ENCODE results near the gene NHLRC1.

Gene NHLRC1

GRCh38 chr6:18088419-18089296 lies 33.8 kb downstream of the NHLRC1 start:
- DNase-seq (ENCODE audit: low read depth), result no peak
- TF ChIP-seq CTCF (IDR thresholded peaks at IDR 0.05; ENCODE audit: low read length, missing control alignments), result no peak

GRCh38 chr6:18087396-18088165 lies 34.9 kb downstream of the NHLRC1 start:
- no peak for DNase-seq (ENCODE audit: low read depth)
- H3K4me3 ChIP-seq (replicated peaks; ENCODE audit: low read depth, low read length), result no peak overlapping the region
- no peak for TF ChIP-seq CTCF (IDR thresholded peaks at IDR 0.05; ENCODE audit: low read length, missing control alignments)

More at GRCh38 chr6:18088419-18089296, 33.8 kb downstream of the NHLRC1 start:
- H3K4me3 ChIP-seq (replicated peaks; ENCODE audit: low read depth, low read length), result no peak overlapping the region

- DNase-seq (ENCODE audit: low read depth), result peak; percentile 11
- no peak overlapping the region for H3K4me3 ChIP-seq (replicated peaks; ENCODE audit: low read depth, low read length)
- TF ChIP-seq CTCF (IDR thresholded peaks at IDR 0.05; ENCODE audit: low read length, missing control alignments), result no peak
Measured at GRCh38 chr6:18081025-18081668, 41.3 kb downstream of the NHLRC1 start.

- TF ChIP-seq CTCF (IDR thresholded peaks at IDR 0.05; ENCODE audit: low read length, missing control alignments), result no peak
- DNase-seq (ENCODE audit: low read depth), result no peak
- no peak overlapping the region for H3K4me3 ChIP-seq (replicated peaks; ENCODE audit: low read depth, low read length)
Measured at GRCh38 chr6:18080544-18080943, 41.9 kb downstream of the NHLRC1 start.

- no peak overlapping the region for H3K4me3 ChIP-seq (replicated peaks; ENCODE audit: low read depth, low read length)
- no peak for DNase-seq (ENCODE audit: low read depth)
- no peak for TF ChIP-seq CTCF (IDR thresholded peaks at IDR 0.05; ENCODE audit: low read length, missing control alignments)
Measured at GRCh38 chr6:18078866-18079265, 43.6 kb downstream of the NHLRC1 start.

- DNase-seq (ENCODE audit: low read depth), result no peak
- no peak overlapping the region for H3K4me3 ChIP-seq (replicated peaks; ENCODE audit: low read depth, low read length)
- no peak for TF ChIP-seq CTCF (IDR thresholded peaks at IDR 0.05; ENCODE audit: low read length, missing control alignments)
Measured at GRCh38 chr6:18076231-18076630, 46.2 kb downstream of the NHLRC1 start.

Data from fibroblast of pulmonary artery (primary cell).